Prostate gland (tissue), 2 donors: ENCODE data around the gene CDC45. TPM values are rescaled to one million over a fixed set of nuclear protein-coding genes. Genes with fewer than 3 reads are reported as not detected.
A peak's percentile ranks its signal among the peaks of the same experiment; 100 is the strongest.

Experiments used
- DNase-seq: peaks from one replicate; pipeline ENCODE4 v3.0.0-alpha.2; 2019; ENCODE audit warnings: low spot score
- H3K27ac ChIP-seq, 2 donors: fragments of 200-600 bp; sonication (generic); 2 replicates each; pipeline ENCODE4 v1.5.1; 2017 to 2019
- H3K27me3 ChIP-seq: fragments of 200-600 bp; sonication (generic); replicated peaks from 2 replicates; pipeline ENCODE4 v1.5.1; 2019; ENCODE audit not compliant: insufficient read depth
- H3K36me3 ChIP-seq, 2 donors: fragments of 200-600 bp; sonication (generic); 1 replicate in 1 of 2; 2 replicates in 1 of 2; pipeline versions ENCODE4 v1.5.1 to v1.8.1; 2017 to 2019
- H3K4me1 ChIP-seq: fragments of 200-600 bp; sonication (generic); replicated peaks from 2 replicates; pipeline ENCODE4 v1.5.1; 2019
- H3K4me3 ChIP-seq, 2 donors: fragments of 200-600 bp; sonication (generic); 2 replicates each; pipeline ENCODE4 v1.5.1; 2017 to 2019
- H3K9me3 ChIP-seq: fragments of 200-600 bp; sonication (generic); 2 replicates; pipeline ENCODE4 v1.5.1; 2017
- CTCF ChIP-seq, 4 experiments: fragments of 200-600 bp in 2 of 4; fragments of 450-650 bp in 2 of 4; sonication (generic) in 2 of 4; IDR thresholded peaks; 1 replicate in 3 of 4; 2 replicates in 1 of 4; pipeline ENCODE4 v1.5.1; 2016 to 2019; ENCODE audit warnings: antibody characterized with exemption in 4 of 4, mild to moderate bottlenecking in 2 of 4, moderate library complexity in 2 of 4
- POLR2A ChIP-seq: fragments of 450-650 bp; IDR thresholded peaks from one replicate; pipeline ENCODE4 v1.6.1; 2016; ENCODE audit warnings: antibody characterized with exemption, mild to moderate bottlenecking
- POLR2AphosphoS5 ChIP-seq: sonication (generic); formaldehyde crosslinking; IDR thresholded peaks from one replicate; pipeline ENCODE4 v1.6.1; 2017; ENCODE audit warnings: antibody characterized with exemption
- WGBS: methylation state at CpG from one replicate; pipeline ENCODE4 v1.1.5; 2018; 5-methylcytosine and 5-hydroxymethylcytosine counted together
- intact Hi-C: fragments of 100-400 bp; cut with DNase I; formaldehyde crosslinking; loops from one replicate; pipeline ENCODE4 v1.14.2; 2022
- total RNA-seq, 2 donors: library from RNA; depleted of rRNA; stranded (reverse); fragments of >200 nt; gene quantifications; one replicate each; pipeline ENCODE4 v1.1.0, GENCODE V29; 2016

The CDC45 gene
- total RNA-seq, 2 donors from 2014 or later, result 2.0 to 11.5 TPM

- Histone ChIP-seq H3K27me3 (peaks cover 8% of the 10 kb centered on the region), H3K9me3 (no peaks in the 10 kb centered on the region), H3K36me3 (no peaks in the 10 kb centered on the region), H3K4me1 (no peaks in the 10 kb centered on the region), H3K4me3 (no peak overlapping the region), H3K27ac (no peak overlapping the region)
- WGBS, result 96% methylated on average over 10 of the region's 10 CpGs
- intact Hi-C loops, result no loop called here
- DNase-seq, result no peak
- no peak for TF ChIP-seq POLR2AphosphoS5
- no peak for TF ChIP-seq POLR2A
- no peak for TF ChIP-seq CTCF (IDR thresholded peaks at IDR 0.05)
These were observed 41.0 kb downstream of the CDC45 start for GRCh38 chr22:19520566-19521305.

GRCh38 chr22:19522190-19522880 lies 42.6 kb downstream of the CDC45 start:
- 77% methylated on average over 16 of the region's 16 CpGs for WGBS

GRCh38 chr22:19522881-19523239 lies 43.1 kb downstream of the CDC45 start:
- Histone ChIP-seq H3K36me3 (no peaks in the 10 kb centered on the region), H3K4me3 (peak overlapping the region; percentile 15 to 24), H3K27me3 (peaks cover 8% of the 10 kb centered on the region), H3K4me1 (no peaks in the 10 kb centered on the region), H3K9me3 (no peaks in the 10 kb centered on the region), H3K27ac (no peak overlapping the region)
- DNase-seq, result no peak
- WGBS, result 61% methylated on average over 4 of the region's 9 CpGs
- intact Hi-C loops, result no loop called here
- TF ChIP-seq POLR2AphosphoS5 (no peak), CTCF (IDR thresholded peaks at IDR 0.05) (no peak), POLR2A (no peak)

More at GRCh38 chr22:19522190-19522880, 42.6 kb downstream of the CDC45 start:
- TF ChIP-seq POLR2A (no peak), CTCF (IDR thresholded peaks at IDR 0.05) (no peak), POLR2AphosphoS5 (no peak)
- Histone ChIP-seq H3K36me3 (no peaks in the 10 kb centered on the region), H3K27me3 (peaks cover 8% of the 10 kb centered on the region), H3K9me3 (no peaks in the 10 kb centered on the region), H3K27ac (no peak overlapping the region), H3K4me1 (no peaks in the 10 kb centered on the region), H3K4me3 (no peak overlapping the region)
- no peak for DNase-seq
- intact Hi-C loops, result no loop called here

- no peak for DNase-seq
- intact Hi-C loops, result no loop called here
These were observed 43.8 kb downstream of the CDC45 start for GRCh38 chr22:19523240-19524169.

More at GRCh38 chr22:19523240-19524169, 43.8 kb downstream of the CDC45 start:
- H3K4me1 ChIP-seq, result no peaks in the 10 kb centered on the region
- no peaks in the 10 kb centered on the region for H3K36me3 ChIP-seq
- H3K27ac ChIP-seq, result no peak overlapping the region
- no peaks in the 10 kb centered on the region for H3K9me3 ChIP-seq
- 2% methylated on average over 39 of the region's 99 CpGs for WGBS
- peak overlapping the region; percentile 15 to 24 for H3K4me3 ChIP-seq
- peaks cover 8% of the 10 kb centered on the region for H3K27me3 ChIP-seq
- no peak for TF ChIP-seq POLR2A
- TF ChIP-seq CTCF (IDR thresholded peaks at IDR 0.05), result no peak
- TF ChIP-seq POLR2AphosphoS5, result no peak
